Gastrocnemius medialis (tissue), 4 donors: ENCODE measurements around the gene SYT7.

ENCODE experiments used
- POLR2A ChIP-seq, 2 donors: fragments of 450-650 bp; IDR thresholded peaks; one replicate each; pipeline ENCODE4 v1.6.1; 2017; ENCODE audit warnings: antibody characterized with exemption in 2 of 2, mild to moderate bottlenecking in 2 of 2, moderate library complexity in 2 of 2
- TF ChIP-seq, protein P1 (sequence below), 5 experiments: fragments of 450-650 bp in 3 of 5; fragments of 200-600 bp in 2 of 5; sonication (generic) in 2 of 5; IDR thresholded peaks in 4 of 5; conservative IDR thresholded peaks in 1 of 5; 1 replicate in 4 of 5; 2 replicates in 1 of 5; pipeline ENCODE4 v1.5.1; 2016 to 2019; ENCODE audit warnings: antibody characterized with exemption in 5 of 5, mild to moderate bottlenecking in 3 of 5, moderate library complexity in 3 of 5

DNA sequence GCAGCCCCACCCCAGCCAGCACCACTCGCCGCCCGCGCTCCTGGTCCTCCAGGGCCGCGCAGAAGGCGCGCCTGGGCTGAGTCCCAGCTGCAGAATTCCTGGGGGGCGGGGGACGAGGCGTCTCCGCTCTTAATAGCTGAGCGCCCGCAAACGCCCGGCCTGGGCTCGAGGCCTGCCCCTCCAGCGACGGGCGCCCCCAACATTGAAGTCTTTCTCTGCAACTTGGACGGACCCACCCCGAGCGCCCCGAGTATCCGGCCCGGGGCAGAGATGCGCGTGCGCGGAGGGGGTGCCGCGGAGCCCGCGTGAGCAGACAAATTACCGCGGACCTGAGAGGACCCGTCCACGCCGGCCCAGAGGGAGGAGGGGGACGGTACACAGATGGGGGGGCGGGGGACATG lies 6.7 kb upstream of the SYT7 start:
- TF ChIP-seq, protein P1, sequence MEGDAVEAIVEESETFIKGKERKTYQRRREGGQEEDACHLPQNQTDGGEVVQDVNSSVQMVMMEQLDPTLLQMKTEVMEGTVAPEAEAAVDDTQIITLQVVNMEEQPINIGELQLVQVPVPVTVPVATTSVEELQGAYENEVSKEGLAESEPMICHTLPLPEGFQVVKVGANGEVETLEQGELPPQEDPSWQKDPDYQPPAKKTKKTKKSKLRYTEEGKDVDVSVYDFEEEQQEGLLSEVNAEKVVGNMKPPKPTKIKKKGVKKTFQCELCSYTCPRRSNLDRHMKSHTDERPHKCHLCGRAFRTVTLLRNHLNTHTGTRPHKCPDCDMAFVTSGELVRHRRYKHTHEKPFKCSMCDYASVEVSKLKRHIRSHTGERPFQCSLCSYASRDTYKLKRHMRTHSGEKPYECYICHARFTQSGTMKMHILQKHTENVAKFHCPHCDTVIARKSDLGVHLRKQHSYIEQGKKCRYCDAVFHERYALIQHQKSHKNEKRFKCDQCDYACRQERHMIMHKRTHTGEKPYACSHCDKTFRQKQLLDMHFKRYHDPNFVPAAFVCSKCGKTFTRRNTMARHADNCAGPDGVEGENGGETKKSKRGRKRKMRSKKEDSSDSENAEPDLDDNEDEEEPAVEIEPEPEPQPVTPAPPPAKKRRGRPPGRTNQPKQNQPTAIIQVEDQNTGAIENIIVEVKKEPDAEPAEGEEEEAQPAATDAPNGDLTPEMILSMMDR (IDR thresholded peaks at IDR 0.05 in 4 of 5, conservative IDR thresholded peaks at IDR 0.05 in 1 of 5): no peak
- no peak for TF ChIP-seq POLR2A (IDR thresholded peaks at IDR 0.05)
